Measurements from ENCODE around the gene GOLGA6C.
"Not testable (repeated sequence)": the region's sequence is repeated elsewhere in the genome, so short reads cannot be mapped to it uniquely, and the experiment has no call there.

The GOLGA6C gene

GRCh38 chr15:75227112-75227511 is 31.0 kb upstream of the GOLGA6C start:
- DNase-seq (ENCODE audit: low read depth), result not testable (repeated sequence)

GRCh38 chr15:75227663-75228280 is 30.4 kb upstream of the GOLGA6C start:
- no peak for DNase-seq (ENCODE audit: low read depth)

- DNase-seq (ENCODE audit: low read depth), result no peak
Observed at GRCh38 chr15:75228787-75229186, 29.3 kb upstream of the GOLGA6C start.

- no peak for DNase-seq (ENCODE audit: low read depth)
Observed at GRCh38 chr15:75229191-75230015, 28.7 kb upstream of the GOLGA6C start.

- no peak for DNase-seq (ENCODE audit: low read depth)
Observed at GRCh38 chr15:75230016-75230343, 28.2 kb upstream of the GOLGA6C start.

- no peak for DNase-seq (ENCODE audit: low read depth)
Observed at GRCh38 chr15:75230551-75231371, 27.4 kb upstream of the GOLGA6C start.

GRCh38 chr15:75231836-75232235 is 26.3 kb upstream of the GOLGA6C start:
- no peak for DNase-seq (ENCODE audit: low read depth)

GRCh38 chr15:75232252-75232813 is 25.8 kb upstream of the GOLGA6C start:
- no peak for DNase-seq (ENCODE audit: low read depth)

- no peak for DNase-seq (ENCODE audit: low read depth)
Observed at GRCh38 chr15:75232826-75233503, 25.2 kb upstream of the GOLGA6C start.

GRCh38 chr15:75233504-75234190 is 24.5 kb upstream of the GOLGA6C start:
- DNase-seq (ENCODE audit: low read depth), result no peak

- no peak for DNase-seq (ENCODE audit: low read depth)
Observed at GRCh38 chr15:75234191-75234810, 23.8 kb upstream of the GOLGA6C start.

GRCh38 chr15:75235051-75235673 is 23.0 kb upstream of the GOLGA6C start:
- DNase-seq (ENCODE audit: low read depth), result no peak

- DNase-seq (ENCODE audit: low read depth), result no peak
Observed at GRCh38 chr15:75235760-75236729, 22.1 kb upstream of the GOLGA6C start.

GRCh38 chr15:75237316-75237982 is 20.7 kb upstream of the GOLGA6C start:
- DNase-seq (ENCODE audit: low read depth), result no peak

- DNase-seq (ENCODE audit: low read depth), result no peak
Observed at GRCh38 chr15:75238150-75238549, 20.0 kb upstream of the GOLGA6C start.

GRCh38 chr15:75245741-75246140 is 12.4 kb upstream of the GOLGA6C start:
- DNase-seq (ENCODE audit: low read depth), result not testable (repeated sequence)

GRCh38 chr15:75248991-75249390 is 9.1 kb upstream of the GOLGA6C start:
- not testable (repeated sequence) for DNase-seq (ENCODE audit: low read depth)

GRCh38 chr15:75249726-75250125 is 8.4 kb upstream of the GOLGA6C start:
- DNase-seq (ENCODE audit: low read depth), result no peak

- DNase-seq (ENCODE audit: low read depth), result not testable (repeated sequence)
Observed at GRCh38 chr15:75251343-75251742, 6.8 kb upstream of the GOLGA6C start.
